Measurements from ENCODE around the gene INSM2. TPM values are rescaled to one million over a fixed set of nuclear protein-coding genes. Genes with fewer than 3 reads are reported as not detected.

The INSM2 gene
- total and polyA plus RNA-seq, 4 donors = 0.17 to 1.5 (median 0.38) TPM

GRCh38 chr14:35573911-35574310 is 39.9 kb downstream of the INSM2 start:
- DNase-seq (ENCODE audit: low read depth in 4 of 6, low spot score in 6 of 6) = peak in 1 of 6 donors; percentile 21
- Histone ChIP-seq H3K27ac (ENCODE audit: low read depth, low read length) (no peak overlapping the region), H3K27me3 (ENCODE audit: control insufficient read depth, insufficient read depth, low read length) (no peaks in the 10 kb centered on the region), H3K9me3 (ENCODE audit: control insufficient read depth, insufficient read depth, low read length) (no peaks in the 10 kb centered on the region), H3K4me3 (ENCODE audit: low read depth, low read length) (no peak overlapping the region), H3K4me1 (ENCODE audit: control insufficient read depth, insufficient read depth, low read length) (no peaks in the 10 kb centered on the region), H3K36me3 (ENCODE audit: control insufficient read depth, insufficient read depth, low read length) (peaks cover 4% of the 10 kb centered on the region)
- WGBS (ENCODE audit: insufficient coverage) = no CpG with 5 or more reads among the region's 2 CpGs

GRCh38 chr14:35576260-35576659 is 42.3 kb downstream of the INSM2 start:
- H3K4me3 ChIP-seq (ENCODE audit: low read depth, low read length) = no peak overlapping the region
- H3K27me3 ChIP-seq (ENCODE audit: control insufficient read depth, insufficient read depth, low read length) = no peaks in the 10 kb centered on the region
- no peak overlapping the region for H3K27ac ChIP-seq (ENCODE audit: low read depth, low read length)
- DNase-seq (ENCODE audit: low read depth in 4 of 6, low spot score in 6 of 6) = no peak
- H3K36me3 ChIP-seq (ENCODE audit: control insufficient read depth, insufficient read depth, low read length) = no peaks in the 10 kb centered on the region
- no peaks in the 10 kb centered on the region for H3K4me1 ChIP-seq (ENCODE audit: control insufficient read depth, insufficient read depth, low read length)
- no peaks in the 10 kb centered on the region for H3K9me3 ChIP-seq (ENCODE audit: control insufficient read depth, insufficient read depth, low read length)

- 100% methylated on average over 1 of the region's 1 CpG for WGBS (ENCODE audit: insufficient coverage)
- Histone ChIP-seq H3K4me1 (ENCODE audit: control insufficient read depth, insufficient read depth, low read length) (no peaks in the 10 kb centered on the region), H3K36me3 (ENCODE audit: control insufficient read depth, insufficient read depth, low read length) (no peaks in the 10 kb centered on the region), H3K9me3 (ENCODE audit: control insufficient read depth, insufficient read depth, low read length) (no peaks in the 10 kb centered on the region), H3K4me3 (ENCODE audit: low read depth, low read length) (no peak overlapping the region), H3K27me3 (ENCODE audit: control insufficient read depth, insufficient read depth, low read length) (no peaks in the 10 kb centered on the region), H3K27ac (ENCODE audit: low read depth, low read length) (no peak overlapping the region)
- no peak for DNase-seq (ENCODE audit: low read depth in 4 of 6, low spot score in 6 of 6)
Observed at GRCh38 chr14:35576856-35577255, 42.9 kb downstream of the INSM2 start.

- H3K36me3 ChIP-seq (ENCODE audit: control insufficient read depth, insufficient read depth, low read length) = no peaks in the 10 kb centered on the region
- H3K27me3 ChIP-seq (ENCODE audit: control insufficient read depth, insufficient read depth, low read length) = no peaks in the 10 kb centered on the region
- no peaks in the 10 kb centered on the region for H3K9me3 ChIP-seq (ENCODE audit: control insufficient read depth, insufficient read depth, low read length)
- no CpG with 5 or more reads among the region's 2 CpGs for WGBS (ENCODE audit: insufficient coverage)
- H3K4me1 ChIP-seq (ENCODE audit: control insufficient read depth, insufficient read depth, low read length) = no peaks in the 10 kb centered on the region
- DNase-seq (ENCODE audit: low read depth in 4 of 6, low spot score in 6 of 6) = no peak
- no peak overlapping the region for H3K4me3 ChIP-seq (ENCODE audit: low read depth, low read length)
- H3K27ac ChIP-seq (ENCODE audit: low read depth, low read length) = no peak overlapping the region
Observed at GRCh38 chr14:35578135-35578534, 44.2 kb downstream of the INSM2 start.

- Histone ChIP-seq H3K27me3 (ENCODE audit: control insufficient read depth, insufficient read depth, low read length) (no peaks in the 10 kb centered on the region), H3K4me3 (ENCODE audit: low read depth, low read length) (no peak overlapping the region), H3K36me3 (ENCODE audit: control insufficient read depth, insufficient read depth, low read length) (no peaks in the 10 kb centered on the region), H3K4me1 (ENCODE audit: control insufficient read depth, insufficient read depth, low read length) (no peaks in the 10 kb centered on the region), H3K27ac (ENCODE audit: low read depth, low read length) (no peak overlapping the region), H3K9me3 (ENCODE audit: control insufficient read depth, insufficient read depth, low read length) (no peaks in the 10 kb centered on the region)
- no peak for DNase-seq (ENCODE audit: low read depth in 4 of 6, low spot score in 6 of 6)
Observed at GRCh38 chr14:35578639-35579038, 44.7 kb downstream of the INSM2 start.

Other genes starting within 250 kb of the INSM2 start
- gene PSMA6, start 241.8 kb upstream of the INSM2 start, total RNA-seq = 100 to 1,000 TPM; 155 to 167 TPM
- 100 to 1,000 TPM; 165 to 171 TPM for gene PSMA6, start 241.8 kb upstream of the INSM2 start, polyA plus RNA-seq (ENCODE audit: insufficient read length in 2 of 2)
- gene NFKBIA, start 129.4 kb upstream of the INSM2 start, total RNA-seq = 10 to 100 TPM; 69.9 to 90.7 TPM
- gene NFKBIA, start 129.4 kb upstream of the INSM2 start, polyA plus RNA-seq (ENCODE audit: insufficient read length in 2 of 2) = 10 to 100 TPM; 39.3 to 41.0 TPM